Suprapubic skin (tissue), 4 donors: ENCODE results near the gene KRTAP10-11. TPM values are rescaled to one million over a fixed set of nuclear protein-coding genes. Genes with fewer than 3 reads are reported as not detected.

Experiments
- DNase-seq, 2 donors: peaks; one replicate each; pipeline ENCODE4 v3.0.0-alpha.2; 2019; ENCODE audit warnings: low spot score in 2 of 2
- H3K27ac ChIP-seq: fragments of 200-600 bp; sonication (generic); one replicate; pipeline ENCODE4 v1.5.1; 2019
- H3K27me3 ChIP-seq: fragments of 200-600 bp; sonication (generic); one replicate; pipeline ENCODE4 v1.5.1; 2019
- H3K36me3 ChIP-seq: fragments of 200-600 bp; sonication (generic); one replicate; pipeline ENCODE4 v1.5.1; 2019
- H3K4me1 ChIP-seq: fragments of 200-600 bp; sonication (generic); one replicate; pipeline ENCODE4 v1.5.1; 2019
- H3K4me3 ChIP-seq: fragments of 200-600 bp; sonication (generic); one replicate; pipeline ENCODE4 v1.5.1; 2019; ENCODE audit warnings: mild to moderate bottlenecking
- H3K9me3 ChIP-seq: fragments of 200-600 bp; sonication (generic); one replicate; pipeline ENCODE4 v1.5.1; 2019
- CTCF ChIP-seq, 2 donors: fragments of 200-600 bp in 1 of 2; fragments of 450-650 bp in 1 of 2; sonication (generic) in 1 of 2; IDR thresholded peaks; one replicate each; pipeline ENCODE4 v1.5.1; 2016 to 2019; ENCODE audit warnings: antibody characterized with exemption in 2 of 2, mild to moderate bottlenecking in 1 of 2, moderate library complexity in 1 of 2
- EP300 ChIP-seq: sonication (generic); formaldehyde crosslinking; IDR thresholded peaks from one replicate; pipeline ENCODE4 v1.6.1; 2017; ENCODE audit warnings: antibody characterized with exemption
- POLR2A ChIP-seq, 2 donors: fragments of 450-650 bp; IDR thresholded peaks; one replicate each; pipeline ENCODE4 v1.6.1; 2017; ENCODE audit warnings: antibody characterized with exemption in 2 of 2, mild to moderate bottlenecking in 2 of 2, moderate library complexity in 2 of 2
- POLR2AphosphoS5 ChIP-seq, 3 donors: sonication (generic); formaldehyde crosslinking; IDR thresholded peaks; one replicate each; pipeline ENCODE4 v1.6.1; 2017; ENCODE audit warnings: antibody characterized with exemption in 3 of 3
- whole genome bisulfite sequencing: methylation state at CpG from one replicate; pipeline ENCODE4 v1.1.5; 2018; 5-methylcytosine and 5-hydroxymethylcytosine counted together
- total RNA-seq, 4 donors: library from RNA; depleted of rRNA; stranded (reverse); fragments of >200 nt; gene quantifications; one replicate each; pipeline ENCODE4 v1.1.0, GENCODE V29; 2016

The KRTAP10-11 gene
- total RNA-seq, 4 donors from 2014 or later = 1.9 to 11.7 (median 3.5) TPM; not detected in 1

- Histone ChIP-seq H3K36me3 (no peaks in the 10 kb centered on the region), H3K4me1 (no peaks in the 10 kb centered on the region), H3K27ac (no peak overlapping the region), H3K9me3 (peaks cover 11% of the 10 kb centered on the region), H3K4me3 (no peak overlapping the region), H3K27me3 (peaks cover 34% of the 10 kb centered on the region)
- no peak for TF ChIP-seq POLR2AphosphoS5 (IDR thresholded peaks at IDR 0.05)
- TF ChIP-seq CTCF (IDR thresholded peaks at IDR 0.05) = no peak
- TF ChIP-seq EP300 = no peak
- no peak for TF ChIP-seq POLR2A (IDR thresholded peaks at IDR 0.05)
- 88% methylated on average over 4 of the region's 4 CpGs for WGBS
- no peak for DNase-seq
Observed at GRCh38 chr21:44611551-44611950, 34.7 kb upstream of the KRTAP10-11 start.

- no peaks in the 10 kb centered on the region for H3K36me3 ChIP-seq
- TF ChIP-seq CTCF (IDR thresholded peaks at IDR 0.05) (no peak), POLR2AphosphoS5 (IDR thresholded peaks at IDR 0.05) (no peak), EP300 (no peak), POLR2A (IDR thresholded peaks at IDR 0.05) (no peak)
- H3K4me1 ChIP-seq = no peaks in the 10 kb centered on the region
- H3K27ac ChIP-seq = no peak within 1 kb of the TSS
- peaks cover 35% of the 10 kb centered on the region for H3K27me3 ChIP-seq
- H3K9me3 ChIP-seq = peaks cover 11% of the 10 kb centered on the region
- no peak within 1 kb of the TSS for H3K4me3 ChIP-seq
- 98% methylated on average over 7 of the region's 8 CpGs for WGBS
- no peak for DNase-seq
Observed at GRCh38 chr21:44612029-44612486, 34.2 kb upstream of the KRTAP10-11 start, which contains the start of gene KRTAP10-8. TSS of gene KRTAP10-8 (plus strand) at chr21:44612079. CDS start at chr21:44612101, 22 bp downstream.

- H3K4me1 ChIP-seq = no peaks in the 10 kb centered on the region
- H3K27me3 ChIP-seq = peaks cover 38% of the 10 kb centered on the region
- 81% methylated on average over 4 of the region's 13 CpGs for WGBS
- peaks cover 11% of the 10 kb centered on the region for H3K9me3 ChIP-seq
- H3K4me3 ChIP-seq = no peak overlapping the region
- no peak overlapping the region for H3K27ac ChIP-seq
- no peaks in the 10 kb centered on the region for H3K36me3 ChIP-seq
- TF ChIP-seq EP300 = no peak
- DNase-seq = no peak
Observed at GRCh38 chr21:44612669-44613229, 33.5 kb upstream of the KRTAP10-11 start.

- no peak for DNase-seq
- 91% methylated on average over 24 of the region's 26 CpGs for WGBS
Observed at GRCh38 chr21:44613386-44614155, 32.6 kb upstream of the KRTAP10-11 start.

GRCh38 chr21:44614161-44614631 lies 32.0 kb upstream of the KRTAP10-11 start:
- WGBS = 80% methylated on average over 10 of the region's 20 CpGs
- Histone ChIP-seq H3K27ac (no peak overlapping the region), H3K27me3 (peaks cover 38% of the 10 kb centered on the region), H3K4me1 (no peaks in the 10 kb centered on the region), H3K36me3 (no peaks in the 10 kb centered on the region), H3K4me3 (no peak overlapping the region), H3K9me3 (peaks cover 8% of the 10 kb centered on the region)
- TF ChIP-seq CTCF (IDR thresholded peaks at IDR 0.05) = no peak
- no peak for TF ChIP-seq EP300
- no peak for TF ChIP-seq POLR2AphosphoS5 (IDR thresholded peaks at IDR 0.05)
- no peak for TF ChIP-seq POLR2A (IDR thresholded peaks at IDR 0.05)
- no peak for DNase-seq

More at GRCh38 chr21:44613386-44614155, 32.6 kb upstream of the KRTAP10-11 start:
- no peak overlapping the region for H3K27ac ChIP-seq
- no peaks in the 10 kb centered on the region for H3K36me3 ChIP-seq
- TF ChIP-seq CTCF (IDR thresholded peaks at IDR 0.05) (no peak), POLR2AphosphoS5 (IDR thresholded peaks at IDR 0.05) (no peak), EP300 (no peak), POLR2A (IDR thresholded peaks at IDR 0.05) (no peak)
- peaks cover 11% of the 10 kb centered on the region for H3K9me3 ChIP-seq
- H3K27me3 ChIP-seq = peaks cover 38% of the 10 kb centered on the region
- H3K4me1 ChIP-seq = no peaks in the 10 kb centered on the region
- H3K4me3 ChIP-seq = no peak overlapping the region
